Fibroblast of peridontal ligament (primary cell): ENCODE results near the gene RAPGEF4.

Experiments
- DNase-seq: peaks from one replicate; pipeline ENCODE4 v3.0.0-alpha.2; 2010; ENCODE audit errors: extremely low read depth

Gene RAPGEF4

GRCh38 chr2:172735582-172736423 lies at the start of gene RAPGEF4:
TSS of gene RAPGEF4 (plus strand) at chr2:172735845. CDS start at chr2:172735984, 139 bp downstream.
- DNase-seq, result no peak

- peak; percentile 99 for DNase-seq
Observed at GRCh38 chr2:172693037-172693436, 42.6 kb upstream of the RAPGEF4 start.

- peak; percentile 31 for DNase-seq
Observed at GRCh38 chr2:172693529-172694455, 41.9 kb upstream of the RAPGEF4 start.

- no peak for DNase-seq
Observed at GRCh38 chr2:172697296-172697695, 38.3 kb upstream of the RAPGEF4 start.

- DNase-seq, result peak; percentile 75
Observed at GRCh38 chr2:172698041-172698863, 37.4 kb upstream of the RAPGEF4 start.

- DNase-seq, result peak; percentile 87
Observed at GRCh38 chr2:172701250-172701649, 34.4 kb upstream of the RAPGEF4 start.

- peak; percentile 69 for DNase-seq
Observed at GRCh38 chr2:172702451-172702850, 33.2 kb upstream of the RAPGEF4 start.

GRCh38 chr2:172704072-172704936 lies 31.3 kb upstream of the RAPGEF4 start:
- peak; percentile 61 for DNase-seq

- DNase-seq, result no peak
Observed at GRCh38 chr2:172705352-172705751, 30.3 kb upstream of the RAPGEF4 start.

- DNase-seq, result no peak
Observed at GRCh38 chr2:172708247-172708646, 27.4 kb upstream of the RAPGEF4 start.

GRCh38 chr2:172709566-172710291 lies 25.9 kb upstream of the RAPGEF4 start:
- DNase-seq, result no peak

- peak; percentile 97 for DNase-seq
Observed at GRCh38 chr2:172710584-172711047, 25.0 kb upstream of the RAPGEF4 start.

GRCh38 chr2:172711110-172711509 lies 24.5 kb upstream of the RAPGEF4 start:
- no peak for DNase-seq

- DNase-seq, result no peak
Observed at GRCh38 chr2:172712251-172712650, 23.4 kb upstream of the RAPGEF4 start.

GRCh38 chr2:172713365-172713875 lies 22.2 kb upstream of the RAPGEF4 start:
- no peak for DNase-seq

- DNase-seq, result no peak
Observed at GRCh38 chr2:172722481-172722880, 13.2 kb upstream of the RAPGEF4 start.

GRCh38 chr2:172723286-172723685 lies 12.4 kb upstream of the RAPGEF4 start:
- DNase-seq, result no peak

- DNase-seq, result no peak
Observed at GRCh38 chr2:172724724-172725123, 10.9 kb upstream of the RAPGEF4 start.

GRCh38 chr2:172725284-172725683 lies 10.4 kb upstream of the RAPGEF4 start:
- DNase-seq, result no peak

GRCh38 chr2:172725746-172726145 lies 9.9 kb upstream of the RAPGEF4 start:
- DNase-seq, result no peak
